Activated T-cell treated with anti-CD3 and anti-CD28 coated beads, Interleukin-2, amount 50 U/mL, for 24 hours (primary cell): ENCODE data around the gene SOCS1.

Experiments used
- DNase-seq: peaks from one replicate; pipeline ENCODE4 v3.0.0-alpha.2; 2020
- H3K27ac Mint-ChIP-seq: 2 replicates; pipeline ENCODE4 v1.8.0; 2020; ENCODE audit warnings: mild to moderate bottlenecking, mixed read lengths
- H3K27me3 Mint-ChIP-seq: 2 replicates; pipeline ENCODE4 v1.8.0; 2020; ENCODE audit warnings: mixed read lengths
- H3K36me3 Mint-ChIP-seq: 2 replicates; pipeline ENCODE4 v1.8.0; 2020; ENCODE audit warnings: low read depth, mixed read lengths
- H3K4me1 Mint-ChIP-seq: 2 replicates; pipeline ENCODE4 v1.8.0; 2020; ENCODE audit warnings: low read depth, mixed read lengths
- H3K4me3 Mint-ChIP-seq: 2 replicates; pipeline ENCODE4 v1.8.0; 2020; ENCODE audit warnings: mild to moderate bottlenecking, moderate library complexity, mixed read lengths
- H3K9me3 Mint-ChIP-seq: 2 replicates; pipeline ENCODE4 v1.8.0; 2020; ENCODE audit warnings: mixed read lengths

Gene SOCS1

GRCh38 chr16:11258553-11259492 is 2.8 kb upstream of the SOCS1 start:
- peak; percentile 63 for DNase-seq
- Mint-ChIP-seq H3K9me3 (no peaks in the 10 kb centered on the region), H3K4me3 (peak overlapping the region; percentile 36), H3K27me3 (no peaks in the 10 kb centered on the region), H3K36me3 (peaks cover 23% of the 10 kb centered on the region), H3K4me1 (peaks cover 52% of the 10 kb centered on the region), H3K27ac (peak overlapping the region; percentile 99)

GRCh38 chr16:11257131-11257938 is 1.3 kb upstream of the SOCS1 start:
- Mint-ChIP-seq H3K27ac (peak overlapping the region; percentile 99), H3K27me3 (no peaks in the 10 kb centered on the region), H3K36me3 (peaks cover 38% of the 10 kb centered on the region), H3K9me3 (no peaks in the 10 kb centered on the region), H3K4me3 (peak overlapping the region; percentile 98), H3K4me1 (peaks cover 51% of the 10 kb centered on the region)
- DNase-seq = peak; percentile 76

DNA sequence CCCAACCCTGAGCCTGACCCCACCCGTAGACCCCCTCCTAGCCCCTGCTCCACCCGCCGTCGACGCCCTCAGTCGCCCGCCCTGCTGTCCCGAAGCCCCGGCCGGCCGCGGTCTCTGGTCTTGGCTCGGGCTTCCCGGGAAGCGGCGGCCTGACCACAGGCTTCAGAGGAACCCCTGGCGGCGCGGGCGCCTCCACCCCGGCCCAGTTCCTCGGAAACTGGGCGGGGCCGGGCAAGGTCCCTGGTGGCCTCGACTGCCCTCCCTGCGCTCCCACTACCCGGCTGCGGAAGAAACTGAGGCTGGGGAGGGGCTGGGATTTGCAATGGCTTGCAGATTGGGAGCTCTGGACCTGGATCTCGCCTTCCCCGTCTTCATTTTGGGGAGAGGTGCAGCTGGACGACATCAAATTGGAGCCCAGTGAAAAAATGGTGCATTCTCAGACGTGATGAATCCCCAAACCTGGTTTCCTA is 692 bp upstream of the SOCS1 start:
- Mint-ChIP-seq H3K27ac (peak overlapping the region; percentile 99), H3K4me1 (peaks cover 53% of the 10 kb centered on the region), H3K4me3 (peak overlapping the region; percentile 98), H3K9me3 (no peaks in the 10 kb centered on the region), H3K36me3 (peaks cover 44% of the 10 kb centered on the region), H3K27me3 (no peaks in the 10 kb centered on the region)
- DNase-seq = no peak

DNA sequence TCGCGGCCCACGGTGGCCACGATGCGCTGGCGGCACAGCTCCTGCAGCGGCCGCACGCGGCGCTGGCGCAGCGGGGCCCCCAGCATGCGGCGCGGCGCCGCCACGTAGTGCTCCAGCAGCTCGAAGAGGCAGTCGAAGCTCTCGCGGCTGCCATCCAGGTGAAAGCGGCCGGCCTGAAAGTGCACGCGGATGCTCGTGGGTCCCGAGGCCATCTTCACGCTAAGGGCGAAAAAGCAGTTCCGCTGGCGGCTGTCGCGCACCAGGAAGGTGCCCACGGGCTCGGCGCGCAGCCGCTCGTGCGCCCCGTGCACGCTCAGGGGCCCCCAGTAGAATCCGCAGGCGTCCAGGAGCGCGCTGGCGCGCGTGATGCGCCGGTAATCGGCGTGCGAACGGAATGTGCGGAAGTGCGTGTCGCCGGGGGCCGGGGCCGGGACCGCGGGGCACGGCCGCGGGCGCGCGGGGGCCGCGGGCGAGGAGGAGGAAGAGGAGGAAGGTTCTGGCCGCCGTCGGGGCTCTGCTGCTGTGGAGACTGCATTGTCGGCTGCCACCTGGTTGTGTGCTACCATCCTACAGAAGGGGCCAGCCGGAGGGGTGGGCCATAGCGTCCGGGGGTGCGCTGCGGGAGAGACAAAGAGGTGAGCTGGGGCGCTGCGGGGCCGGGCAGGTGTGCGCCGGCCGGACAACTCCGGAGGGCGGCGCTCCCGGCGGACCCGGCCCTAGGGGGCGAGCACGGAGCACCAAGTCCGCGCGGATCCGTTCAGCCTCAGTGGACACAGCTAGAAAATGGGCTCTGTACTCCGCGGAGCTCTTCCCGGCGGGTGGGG is 879 bp downstream of the SOCS1 start:
- no peak for DNase-seq
- Mint-ChIP-seq H3K9me3 (no peaks in the 10 kb centered on the region), H3K4me3 (peak overlapping the region; percentile 96), H3K27me3 (no peaks in the 10 kb centered on the region), H3K36me3 (peaks cover 55% of the 10 kb centered on the region), H3K4me1 (peaks cover 63% of the 10 kb centered on the region), H3K27ac (peak overlapping the region; percentile 98)

GRCh38 chr16:11253995-11254912 is 1.8 kb downstream of the SOCS1 start:
- Mint-ChIP-seq H3K4me3 (peak overlapping the region; percentile 96), H3K9me3 (no peaks in the 10 kb centered on the region), H3K27ac (peak overlapping the region; percentile 98), H3K36me3 (peaks cover 55% of the 10 kb centered on the region), H3K4me1 (peaks cover 63% of the 10 kb centered on the region), H3K27me3 (no peaks in the 10 kb centered on the region)
- DNase-seq = peak; percentile 71

DNA sequence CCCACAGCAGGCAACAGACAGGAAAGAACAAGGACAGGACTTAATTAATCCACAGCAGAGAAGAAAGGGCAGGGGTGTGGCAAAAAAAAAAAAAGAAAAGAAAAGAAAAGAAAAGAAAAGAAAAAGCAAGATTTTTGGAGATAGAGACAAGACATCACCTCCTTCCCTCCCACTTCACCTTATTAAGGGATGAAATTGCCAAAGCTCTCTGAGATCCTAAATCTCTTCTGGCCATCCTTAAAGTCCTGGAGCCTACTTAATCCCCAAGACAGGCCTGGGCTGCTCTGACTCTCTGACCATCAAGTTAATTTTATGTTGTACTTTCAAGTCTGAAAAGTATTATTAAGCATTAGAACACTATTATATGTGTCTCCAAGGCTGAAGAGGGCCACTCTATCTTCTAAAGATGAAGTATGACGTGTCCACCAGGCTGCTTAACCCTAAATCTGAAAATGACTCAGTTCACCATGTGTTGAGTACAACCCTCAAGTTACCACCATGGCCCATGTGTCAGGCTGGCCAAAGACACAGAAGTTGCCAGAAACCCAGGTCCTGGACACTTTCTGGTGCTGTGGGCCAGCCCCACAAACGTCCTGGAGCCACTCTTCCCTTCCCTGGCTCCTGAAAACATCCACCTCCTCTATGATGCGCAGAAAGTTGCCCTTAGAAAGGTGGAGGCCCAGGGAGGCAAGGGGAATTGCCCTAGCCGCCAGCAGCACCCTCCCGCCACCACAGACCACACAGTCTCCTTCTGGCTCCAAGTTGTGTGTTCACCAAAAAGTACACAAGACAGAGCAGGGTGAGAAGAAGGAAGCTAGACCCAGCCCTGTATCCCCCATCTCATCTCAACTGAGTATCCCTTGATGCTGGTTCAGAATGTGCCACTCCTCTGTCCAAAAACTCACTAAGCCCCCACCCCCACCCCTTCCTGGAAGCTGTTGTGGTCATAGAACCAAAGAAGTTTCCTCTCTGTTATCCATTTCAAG is 2.7 kb downstream of the SOCS1 start:
- DNase-seq = peak; percentile 78
- H3K4me3 Mint-ChIP-seq = peak overlapping the region; percentile 96
- H3K9me3 Mint-ChIP-seq = no peaks in the 10 kb centered on the region
- H3K36me3 Mint-ChIP-seq = peaks cover 59% of the 10 kb centered on the region
- H3K4me1 Mint-ChIP-seq = peaks cover 61% of the 10 kb centered on the region
- no peaks in the 10 kb centered on the region for H3K27me3 Mint-ChIP-seq
- peak overlapping the region; percentile 98 for H3K27ac Mint-ChIP-seq

DNA sequence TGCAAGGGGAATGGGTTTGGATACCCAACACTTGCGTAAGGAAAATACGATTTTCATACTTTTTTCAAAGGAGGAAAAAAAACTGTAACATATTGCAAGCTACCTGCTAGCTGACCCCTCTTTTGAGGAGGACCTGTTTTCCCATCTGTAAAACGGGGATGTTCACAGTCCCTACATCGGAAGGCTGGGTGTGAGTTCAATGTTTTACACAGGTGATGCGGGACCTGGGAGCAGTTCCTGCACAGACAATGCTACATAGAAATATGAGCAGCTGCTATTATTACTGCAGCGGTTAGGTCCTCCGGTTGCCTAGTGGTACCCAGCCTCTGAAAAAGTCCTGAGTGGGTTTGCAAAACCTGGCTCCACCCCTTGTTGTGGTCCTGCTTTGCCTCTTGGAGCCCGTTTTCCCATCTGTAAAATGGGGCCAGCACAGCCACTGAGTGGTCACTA is 3.5 kb downstream of the SOCS1 start:
- H3K27ac Mint-ChIP-seq = peak overlapping the region; percentile 98
- H3K36me3 Mint-ChIP-seq = peaks cover 64% of the 10 kb centered on the region
- no peaks in the 10 kb centered on the region for H3K27me3 Mint-ChIP-seq
- peak overlapping the region; percentile 96 for H3K4me3 Mint-ChIP-seq
- H3K4me1 Mint-ChIP-seq = peaks cover 62% of the 10 kb centered on the region
- H3K9me3 Mint-ChIP-seq = no peaks in the 10 kb centered on the region
- DNase-seq = peak; percentile 62

- H3K4me1 Mint-ChIP-seq = peaks cover 61% of the 10 kb centered on the region
- H3K36me3 Mint-ChIP-seq = peaks cover 59% of the 10 kb centered on the region
- peak overlapping the region; percentile 98 for H3K27ac Mint-ChIP-seq
- H3K27me3 Mint-ChIP-seq = no peaks in the 10 kb centered on the region
- no peaks in the 10 kb centered on the region for H3K9me3 Mint-ChIP-seq
- peak overlapping the region; percentile 96 for H3K4me3 Mint-ChIP-seq
- DNase-seq = peak; percentile 86
These were observed 4.2 kb downstream of the SOCS1 start for GRCh38 chr16:11251525-11252481.

DNA sequence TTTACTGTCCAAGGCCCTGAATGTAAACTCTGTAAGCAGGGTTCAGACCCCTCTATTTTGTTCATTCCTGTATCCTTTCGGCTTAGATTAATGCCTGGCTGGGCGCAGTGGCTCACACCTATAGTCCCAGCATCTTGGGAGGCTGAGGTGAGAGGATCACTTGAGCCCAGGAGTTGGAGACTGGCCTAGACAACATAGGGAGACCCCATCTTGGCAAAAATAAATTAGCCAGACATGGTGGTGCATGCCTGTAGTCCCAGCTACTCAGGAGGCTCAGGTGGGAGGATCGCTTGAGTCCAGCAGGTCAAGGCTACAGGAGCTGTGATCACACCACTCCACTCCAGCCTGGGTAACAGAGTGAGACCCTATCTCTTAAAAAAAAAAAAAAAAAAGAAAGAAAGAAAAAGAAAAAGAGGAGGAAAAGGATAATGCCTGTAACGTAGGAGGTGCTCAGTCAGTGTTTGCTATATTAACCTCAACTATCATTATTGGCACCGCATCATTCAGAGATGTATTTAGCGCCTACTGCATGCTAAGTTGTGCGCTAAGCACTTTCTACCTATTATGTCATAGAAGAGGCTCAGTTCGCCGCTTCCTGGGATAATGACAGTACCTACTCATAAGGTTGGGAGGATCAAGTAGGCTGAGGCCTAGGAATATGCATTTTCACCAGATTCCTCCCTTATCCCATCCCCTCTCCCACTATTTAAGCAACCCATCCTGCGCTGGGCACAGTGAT is 5.0 kb downstream of the SOCS1 start:
- no peak for DNase-seq
- Mint-ChIP-seq H3K27ac (peak overlapping the region; percentile 98), H3K27me3 (no peaks in the 10 kb centered on the region), H3K4me1 (peaks cover 66% of the 10 kb centered on the region), H3K9me3 (no peaks in the 10 kb centered on the region), H3K4me3 (peak overlapping the region; percentile 96), H3K36me3 (peaks cover 55% of the 10 kb centered on the region)

GRCh38 chr16:11250091-11250785 is 5.8 kb downstream of the SOCS1 start:
- Mint-ChIP-seq H3K36me3 (peaks cover 53% of the 10 kb centered on the region), H3K9me3 (no peaks in the 10 kb centered on the region), H3K4me1 (peaks cover 73% of the 10 kb centered on the region), H3K27ac (peak overlapping the region; percentile 98), H3K27me3 (no peaks in the 10 kb centered on the region), H3K4me3 (no peak overlapping the region)
- DNase-seq = peak; percentile 57
